22Rv1 (cell line): Measurements from ENCODE around the gene MCU.

Source experiments
- H3K27ac ChIP-seq: fragments of 450-650 bp; 2 replicates; pipeline ENCODE4 v1.5.1; 2017
- CTCF ChIP-seq: fragments of 450-650 bp; IDR thresholded peaks from 2 replicates; pipeline ENCODE4 v1.5.1; 2017; ENCODE audit warnings: mild to moderate bottlenecking
- ZFX ChIP-seq: fragments of 450-650 bp; IDR thresholded peaks from 2 replicates; pipeline ENCODE4 v1.6.1; 2017; ENCODE audit warnings: antibody characterized with exemption, borderline replicate concordance

Gene MCU

GRCh38 chr10:72875250-72876055, 183.5 kb downstream of the MCU start:
- TF ChIP-seq CTCF = peak; percentile 83
- TF ChIP-seq ZFX = no peak
- H3K27ac ChIP-seq = no peak overlapping the region

- TF ChIP-seq ZFX (no peak), CTCF (no peak)
Measured at GRCh38 chr10:72879245-72879644, 187.3 kb downstream of the MCU start.

GRCh38 chr10:72881291-72881690, 189.3 kb downstream of the MCU start:
- no peak overlapping the region for H3K27ac ChIP-seq
- TF ChIP-seq CTCF (no peak), ZFX (no peak)

More at GRCh38 chr10:72879245-72879644, 187.3 kb downstream of the MCU start:
- no peak overlapping the region for H3K27ac ChIP-seq

- H3K27ac ChIP-seq = no peak overlapping the region
Measured at GRCh38 chr10:72883861-72884260, 191.9 kb downstream of the MCU start.

GRCh38 chr10:72885953-72886352, 194.0 kb downstream of the MCU start:
- no peak overlapping the region for H3K27ac ChIP-seq
- TF ChIP-seq CTCF (no peak), ZFX (no peak)

More at GRCh38 chr10:72883861-72884260, 191.9 kb downstream of the MCU start:
- no peak for TF ChIP-seq ZFX
- no peak for TF ChIP-seq CTCF

- TF ChIP-seq CTCF (no peak), ZFX (no peak)
- H3K27ac ChIP-seq = no peak overlapping the region
Measured at GRCh38 chr10:72886621-72887020, 194.7 kb downstream of the MCU start.

- TF ChIP-seq CTCF (no peak), ZFX (no peak)
- H3K27ac ChIP-seq = no peak overlapping the region
Measured at GRCh38 chr10:72887043-72887442, 195.1 kb downstream of the MCU start.
